KMS-11 (cell line): ENCODE measurements around the gene ITCH.

Experiments used
- H2AFZ ChIP-seq: fragments of 200-600 bp; sonication (generic); 2 replicates; pipeline ENCODE4 v1.6.1; 2016; ENCODE audit warnings: antibody characterized with exemption, mixed run types, low read depth
- H3K27ac ChIP-seq: fragments of 200-600 bp; sonication (generic); 2 replicates; pipeline ENCODE4 v1.6.1; 2016; ENCODE audit warnings: mild to moderate bottlenecking, mixed run types
- H3K27me3 ChIP-seq: fragments of 200-600 bp; sonication (generic); 2 replicates; pipeline ENCODE4 v1.6.1; 2017; ENCODE audit warnings: mild to moderate bottlenecking, low read depth, mixed run types, moderate library complexity; ENCODE audit not compliant: insufficient read depth
- H3K36me3 ChIP-seq: fragments of 200-600 bp; sonication (generic); 2 replicates; pipeline ENCODE4 v1.6.1; 2017; ENCODE audit warnings: mild to moderate bottlenecking, mixed run types; ENCODE audit not compliant: insufficient read depth
- H3K4me1 ChIP-seq: fragments of 200-600 bp; sonication (generic); 2 replicates; pipeline ENCODE4 v1.6.1; 2016; ENCODE audit warnings: mild to moderate bottlenecking, low read depth, mixed run types; ENCODE audit not compliant: poor library complexity, severe bottlenecking
- H3K4me2 ChIP-seq: fragments of 200-600 bp; sonication (generic); 2 replicates; pipeline ENCODE4 v1.7.0; 2016; ENCODE audit warnings: mild to moderate bottlenecking, mixed run types
- H3K4me3 ChIP-seq: fragments of 200-600 bp; sonication (generic); IDR thresholded peaks from 2 replicates; pipeline ENCODE4 v1.6.1; 2017; ENCODE audit warnings: low read depth, low read length, mixed read lengths; ENCODE audit not compliant: insufficient read depth
- H3K79me2 ChIP-seq: fragments of 200-600 bp; sonication (generic); 2 replicates; pipeline ENCODE4 v1.6.1; 2016; ENCODE audit warnings: low read depth, mixed run types; ENCODE audit not compliant: insufficient read depth
- H3K9ac ChIP-seq: fragments of 200-600 bp; sonication (generic); 2 replicates; pipeline ENCODE4 v1.6.1; 2016; ENCODE audit warnings: mild to moderate bottlenecking, mixed run types
- H4K20me1 ChIP-seq: fragments of 200-600 bp; sonication (generic); 2 replicates; pipeline ENCODE4 v1.6.1; 2016; ENCODE audit warnings: mild to moderate bottlenecking, mixed run types; ENCODE audit not compliant: insufficient read depth
- TF ChIP-seq, protein P1 (sequence below): fragments of 200-600 bp; sonication (generic); conservative IDR thresholded peaks from 2 replicates; pipeline ENCODE4 v1.6.1; 2017; ENCODE audit warnings: low read depth, mild to moderate bottlenecking, antibody characterized with exemption, low read length, moderate library complexity, mixed read lengths

Gene ITCH

DNA sequence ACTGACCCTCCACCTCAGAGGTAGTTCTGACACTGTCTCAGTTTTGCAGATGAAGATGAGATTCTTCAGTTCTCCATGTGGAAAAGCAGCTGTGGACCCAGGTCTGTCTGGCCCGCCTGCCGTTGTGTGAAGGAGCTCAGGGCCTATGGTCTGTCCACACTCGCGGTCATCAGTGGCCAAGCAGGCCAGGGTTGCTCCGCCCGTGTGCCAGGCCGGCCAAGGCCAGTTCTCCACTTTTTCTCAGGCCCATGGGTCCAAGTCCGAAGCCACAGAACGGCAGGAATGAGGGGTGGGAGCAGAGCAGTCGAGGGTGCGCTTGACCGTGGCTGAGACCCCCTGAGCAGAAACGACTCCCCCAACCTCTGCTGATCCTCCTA, 186.8 kb downstream of the ITCH start:
- no peak overlapping the region for H2AFZ ChIP-seq
- H3K4me2 ChIP-seq: no peak overlapping the region
- H3K4me1 ChIP-seq: peaks cover 10% of the 10 kb centered on the region
- H3K27ac ChIP-seq: no peak overlapping the region
- H3K36me3 ChIP-seq: no peaks in the 10 kb centered on the region
- no peaks in the 10 kb centered on the region for H3K27me3 ChIP-seq
- no peaks in the 10 kb centered on the region for H3K79me2 ChIP-seq
- H3K4me3 ChIP-seq: no peak overlapping the region
- TF ChIP-seq, protein P1, sequence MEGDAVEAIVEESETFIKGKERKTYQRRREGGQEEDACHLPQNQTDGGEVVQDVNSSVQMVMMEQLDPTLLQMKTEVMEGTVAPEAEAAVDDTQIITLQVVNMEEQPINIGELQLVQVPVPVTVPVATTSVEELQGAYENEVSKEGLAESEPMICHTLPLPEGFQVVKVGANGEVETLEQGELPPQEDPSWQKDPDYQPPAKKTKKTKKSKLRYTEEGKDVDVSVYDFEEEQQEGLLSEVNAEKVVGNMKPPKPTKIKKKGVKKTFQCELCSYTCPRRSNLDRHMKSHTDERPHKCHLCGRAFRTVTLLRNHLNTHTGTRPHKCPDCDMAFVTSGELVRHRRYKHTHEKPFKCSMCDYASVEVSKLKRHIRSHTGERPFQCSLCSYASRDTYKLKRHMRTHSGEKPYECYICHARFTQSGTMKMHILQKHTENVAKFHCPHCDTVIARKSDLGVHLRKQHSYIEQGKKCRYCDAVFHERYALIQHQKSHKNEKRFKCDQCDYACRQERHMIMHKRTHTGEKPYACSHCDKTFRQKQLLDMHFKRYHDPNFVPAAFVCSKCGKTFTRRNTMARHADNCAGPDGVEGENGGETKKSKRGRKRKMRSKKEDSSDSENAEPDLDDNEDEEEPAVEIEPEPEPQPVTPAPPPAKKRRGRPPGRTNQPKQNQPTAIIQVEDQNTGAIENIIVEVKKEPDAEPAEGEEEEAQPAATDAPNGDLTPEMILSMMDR: no peak
- H3K9ac ChIP-seq: no peak overlapping the region
- H4K20me1 ChIP-seq: no peaks in the 10 kb centered on the region

DNA sequence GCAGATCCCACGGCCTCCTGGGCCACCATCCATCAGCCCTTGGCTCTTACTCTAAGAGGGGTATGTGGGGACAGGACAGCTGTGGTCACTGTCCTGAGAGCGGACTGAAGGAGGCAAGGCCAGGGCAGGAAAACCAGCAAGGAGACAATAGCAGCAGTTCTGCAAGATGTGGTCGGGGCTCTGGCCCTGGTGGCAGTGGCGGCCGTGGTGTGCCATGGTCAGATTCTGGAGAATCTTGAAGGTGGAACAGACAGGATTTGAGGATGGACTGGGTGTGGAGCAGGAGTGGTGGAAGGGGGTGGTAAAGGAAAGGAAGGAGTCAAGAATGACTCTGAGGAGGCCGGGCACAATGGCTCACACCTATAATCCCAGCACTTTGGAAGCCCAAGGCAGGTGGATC, 189.5 kb downstream of the ITCH start:
- Histone ChIP-seq H3K4me3 (no peak overlapping the region), H3K79me2 (no peaks in the 10 kb centered on the region), H2AFZ (no peak overlapping the region), H3K27me3 (no peaks in the 10 kb centered on the region), H3K4me2 (no peak overlapping the region), H3K9ac (no peak overlapping the region), H3K4me1 (peaks cover 10% of the 10 kb centered on the region), H4K20me1 (no peaks in the 10 kb centered on the region), H3K27ac (no peak overlapping the region), H3K36me3 (no peaks in the 10 kb centered on the region)
- TF ChIP-seq, protein P1: no peak

DNA sequence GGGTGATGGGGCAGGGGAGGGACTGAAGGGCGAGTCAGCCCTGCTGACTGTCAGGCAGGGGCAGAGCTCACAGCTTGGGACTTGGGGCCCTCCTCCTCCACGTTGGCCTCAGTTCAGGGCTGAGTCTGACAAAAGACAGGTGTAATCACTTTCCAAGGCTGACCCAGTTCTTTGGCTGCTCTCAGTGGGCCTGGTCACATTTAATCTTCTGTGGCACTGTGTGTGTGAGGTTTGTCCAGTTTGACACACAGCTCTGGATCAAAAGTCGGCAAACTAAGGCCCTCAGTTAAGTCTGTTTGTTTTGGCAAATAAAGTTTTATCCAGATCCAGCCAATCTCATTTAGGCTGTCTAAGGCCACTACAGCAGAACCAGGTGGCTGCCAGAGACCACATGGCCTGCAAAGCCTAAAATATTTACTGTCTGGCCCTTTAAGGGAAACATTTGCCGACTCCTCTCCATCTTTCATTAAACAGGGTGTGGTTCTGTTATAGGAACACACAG, 190.3 kb downstream of the ITCH start:
- no peak overlapping the region for H3K9ac ChIP-seq
- no peak overlapping the region for H3K4me2 ChIP-seq
- peaks cover 10% of the 10 kb centered on the region for H3K4me1 ChIP-seq
- no peak overlapping the region for H3K27ac ChIP-seq
- H3K27me3 ChIP-seq: no peaks in the 10 kb centered on the region
- no peaks in the 10 kb centered on the region for H3K79me2 ChIP-seq
- H2AFZ ChIP-seq: no peak overlapping the region
- H4K20me1 ChIP-seq: no peaks in the 10 kb centered on the region
- H3K36me3 ChIP-seq: no peaks in the 10 kb centered on the region
- H3K4me3 ChIP-seq: no peak overlapping the region
- TF ChIP-seq, protein P1: no peak

DNA sequence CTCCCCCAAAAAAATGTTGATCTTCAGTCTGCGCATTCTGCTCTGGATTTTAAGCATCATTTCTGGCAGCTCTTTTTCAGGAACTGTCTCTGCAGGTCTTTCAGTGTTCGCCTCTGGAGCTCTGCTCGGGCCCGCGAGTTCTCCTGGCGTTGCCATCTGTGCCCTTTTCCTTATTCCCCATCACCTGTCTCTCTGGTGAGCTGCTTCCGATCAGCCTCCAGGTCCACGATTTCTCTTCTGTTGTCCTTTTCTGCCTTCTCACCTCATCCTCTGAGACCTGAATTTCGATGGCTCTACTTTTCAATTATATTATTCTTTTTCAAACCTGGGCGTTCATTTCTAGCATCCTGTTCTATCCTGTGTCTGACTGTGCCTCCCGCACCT, 194.9 kb downstream of the ITCH start:
- Histone ChIP-seq H3K9ac (no peak overlapping the region), H2AFZ (no peak overlapping the region), H3K36me3 (no peaks in the 10 kb centered on the region), H3K27ac (no peak overlapping the region), H3K4me3 (no peak overlapping the region), H3K79me2 (no peaks in the 10 kb centered on the region), H3K4me1 (peaks cover 10% of the 10 kb centered on the region), H4K20me1 (no peaks in the 10 kb centered on the region), H3K27me3 (no peaks in the 10 kb centered on the region), H3K4me2 (no peak overlapping the region)
- TF ChIP-seq, protein P1: no peak
